Coronary artery (tissue), 2 donors: Measurements from ENCODE around the gene ARFGAP1.

Source experiments
- DNase-seq: peaks from one replicate; pipeline ENCODE4 v3.0.0-alpha.2; 2017; ENCODE audit warnings: low spot score
- H3K27ac ChIP-seq, 2 donors: fragments of 200-600 bp; sonication (generic); one replicate each; pipeline ENCODE4 v1.5.1; 2016 to 2019
- H3K4me3 ChIP-seq: fragments of 200-600 bp; sonication (generic); 2 replicates; pipeline ENCODE4 v1.5.1; 2016; ENCODE audit warnings: mild to moderate bottlenecking, moderate library complexity
- CTCF ChIP-seq: fragments of 200-600 bp; sonication (generic); IDR thresholded peaks from one replicate; pipeline ENCODE4 v1.5.1; 2019; ENCODE audit warnings: antibody characterized with exemption

ARFGAP1 gene

GRCh38 chr20:63260521-63260920, 12.1 kb upstream of the ARFGAP1 start:
- DNase-seq: no peak
- Histone ChIP-seq H3K27ac (no peak overlapping the region), H3K4me3 (no peak overlapping the region)
- no peak for TF ChIP-seq CTCF

- TF ChIP-seq CTCF: no peak
Measured at GRCh38 chr20:63261060-63261794, 11.4 kb upstream of the ARFGAP1 start.

GRCh38 chr20:63261795-63262528, 10.7 kb upstream of the ARFGAP1 start:
- H3K27ac ChIP-seq: no peak overlapping the region
- no peak for DNase-seq
- H3K4me3 ChIP-seq: no peak overlapping the region
- TF ChIP-seq CTCF: no peak

More at GRCh38 chr20:63261060-63261794, 11.4 kb upstream of the ARFGAP1 start:
- no peak for DNase-seq
- Histone ChIP-seq H3K27ac (no peak overlapping the region), H3K4me3 (no peak overlapping the region)

DNA sequence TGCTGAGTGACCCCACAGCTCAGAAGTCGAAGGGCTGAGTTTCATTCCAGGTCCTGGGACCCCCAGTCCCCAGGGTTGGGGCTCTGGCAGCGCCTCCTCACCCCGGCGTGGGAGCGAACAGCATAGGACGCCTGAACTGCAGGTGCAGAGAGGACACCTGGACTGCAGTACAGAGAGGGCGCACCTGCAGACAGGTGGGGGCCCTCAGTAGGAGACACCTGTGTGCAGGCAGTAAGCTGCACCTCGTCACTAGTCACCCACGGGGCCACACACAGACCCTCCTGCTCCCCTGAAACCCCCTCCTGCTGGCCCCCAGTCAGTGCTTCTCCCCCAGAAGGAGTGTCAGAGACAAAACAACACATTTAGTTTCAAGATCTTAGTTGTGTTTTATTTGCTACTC, 9.8 kb upstream of the ARFGAP1 start:
- no peak for TF ChIP-seq CTCF
- no peak for DNase-seq
- H3K27ac ChIP-seq: no peak overlapping the region
- H3K4me3 ChIP-seq: no peak overlapping the region

GRCh38 chr20:63264000-63264399, 8.6 kb upstream of the ARFGAP1 start:
- no peak for DNase-seq
- H3K4me3 ChIP-seq: no peak overlapping the region
- TF ChIP-seq CTCF: no peak
- H3K27ac ChIP-seq: no peak overlapping the region

DNA sequence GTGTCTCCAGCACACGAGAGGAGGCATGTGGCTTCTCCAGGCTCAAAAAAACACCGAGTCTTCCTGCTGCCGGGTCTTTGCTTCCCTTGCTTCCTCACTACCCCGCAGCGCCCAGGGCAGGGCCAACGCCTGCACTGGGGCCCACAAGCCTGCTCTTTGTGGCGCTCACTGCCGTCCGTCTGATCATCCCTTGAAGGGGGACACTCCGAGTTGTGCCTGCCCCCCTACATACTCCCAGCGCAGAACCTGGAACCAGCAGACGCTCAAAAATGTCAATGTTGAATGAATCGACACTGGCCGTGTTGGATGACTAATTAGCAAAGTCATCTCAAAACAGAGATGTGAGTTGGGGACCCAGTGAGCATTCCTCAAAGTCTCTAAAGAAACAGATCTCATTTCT, 8.1 kb upstream of the ARFGAP1 start:
- no peak overlapping the region for H3K27ac ChIP-seq
- no peak for DNase-seq
- H3K4me3 ChIP-seq: no peak overlapping the region

More for the DNA sequence above, 8.1 kb upstream of the ARFGAP1 start:
- TF ChIP-seq CTCF: no peak
